Non-pigmented ciliary epithelial cell (primary cell): ENCODE results near the gene DIPK1C.

Experiments used
- DNase-seq: peaks from one replicate; pipeline ENCODE4 v3.0.0-alpha.2; 2010; ENCODE audit warnings: low read depth

DIPK1C gene

DNA sequence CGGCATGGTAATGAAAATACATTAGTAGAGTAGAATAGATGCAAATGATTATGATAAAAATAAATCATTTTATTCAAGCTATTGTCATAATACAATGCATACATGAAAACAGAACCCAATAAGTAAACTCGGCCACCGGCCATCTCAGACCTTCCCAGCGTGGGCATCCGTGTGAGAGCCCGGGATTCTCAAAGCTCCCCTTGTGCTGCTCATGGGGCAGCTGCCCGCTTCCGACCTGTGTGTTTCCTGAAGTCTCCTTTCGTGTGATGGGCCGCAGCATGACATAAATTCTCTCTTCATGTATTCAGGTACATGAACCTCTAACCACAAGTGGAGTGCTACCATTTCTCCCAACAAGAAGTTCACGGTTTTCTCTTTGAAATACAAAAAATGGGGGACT, 25.6 kb upstream of the DIPK1C start:
- DNase-seq = no peak

- no peak for DNase-seq
Measured at GRCh38 chr18:74480149-74480651, 23.1 kb upstream of the DIPK1C start.

- no peak for DNase-seq
Measured at GRCh38 chr18:74479486-74480148, 22.5 kb upstream of the DIPK1C start.

DNA sequence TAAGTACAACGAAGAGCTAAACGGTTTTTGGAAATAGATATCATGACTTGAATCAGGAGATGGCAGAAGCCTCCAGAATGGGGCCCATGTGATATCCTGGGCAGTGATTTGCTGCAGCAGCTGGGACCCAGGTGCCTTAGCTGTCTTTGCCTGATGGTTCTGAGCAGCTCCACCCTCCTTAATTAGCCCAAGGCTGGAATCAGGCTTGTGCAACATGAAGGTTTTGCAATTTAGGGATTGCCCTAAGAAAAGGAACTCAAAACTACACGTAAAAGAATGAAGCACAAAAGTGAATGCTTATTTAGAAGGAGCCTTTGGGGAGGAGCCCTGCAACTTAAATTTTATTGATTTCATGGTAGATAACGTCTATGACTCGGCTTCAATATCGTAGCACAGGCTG, 21.8 kb upstream of the DIPK1C start:
- no peak for DNase-seq

- no peak for DNase-seq
Measured at GRCh38 chr18:74478316-74478715, 21.2 kb upstream of the DIPK1C start.

GRCh38 chr18:74477771-74478170, 20.7 kb upstream of the DIPK1C start:
- DNase-seq = no peak

DNA sequence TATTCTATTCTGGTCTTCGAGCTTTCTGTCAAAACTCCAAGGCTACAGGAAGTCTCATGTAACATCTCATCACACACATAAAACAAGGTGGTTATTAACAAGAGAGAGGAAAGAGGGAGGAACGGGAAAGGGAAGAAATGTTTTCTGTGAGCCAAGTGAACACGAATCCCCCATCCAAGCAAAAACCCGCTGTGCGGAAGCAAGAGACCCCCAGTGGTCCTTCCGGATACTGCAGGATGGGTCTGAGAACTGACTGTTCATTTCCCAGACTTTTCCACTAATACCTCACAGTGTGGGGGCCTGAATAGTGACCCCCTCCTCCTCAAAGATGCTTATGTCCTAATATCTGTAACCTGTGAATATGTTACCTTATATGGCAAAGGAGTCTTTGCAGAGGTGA, 19.0 kb upstream of the DIPK1C start:
- DNase-seq = no peak

DNA sequence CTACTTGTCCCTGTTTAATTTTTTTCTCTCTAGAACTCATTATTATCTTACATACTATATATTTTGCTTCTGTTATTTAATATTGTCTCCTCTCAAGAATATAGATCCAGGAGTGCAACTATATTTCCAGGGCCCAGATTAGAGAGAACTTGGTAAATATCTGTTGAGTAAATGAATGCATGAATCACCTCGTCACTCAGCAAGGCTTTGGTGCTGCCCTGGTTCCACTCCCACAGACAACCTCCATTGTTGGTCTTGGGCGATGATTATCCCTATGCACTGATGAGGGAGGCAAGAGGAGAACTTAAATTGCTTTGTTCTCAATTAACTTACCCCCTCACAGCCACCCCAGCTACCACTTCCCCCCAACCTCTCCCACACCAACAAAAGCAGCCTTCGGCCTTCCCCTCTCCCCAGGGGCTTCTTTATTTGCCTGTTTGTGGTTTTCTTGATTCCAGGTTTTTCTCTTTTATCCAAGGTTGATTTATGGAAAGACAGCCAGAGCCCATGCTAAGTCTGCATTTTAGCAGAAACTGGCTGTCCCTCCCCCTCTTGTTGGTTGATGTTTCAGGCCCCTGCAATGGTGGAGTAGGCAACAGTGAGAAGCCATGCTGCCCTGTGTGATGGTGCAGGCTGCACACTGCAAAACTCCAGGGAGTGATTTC, 17.0 kb upstream of the DIPK1C start:
- no peak for DNase-seq

GRCh38 chr18:74472312-74472711, 15.2 kb upstream of the DIPK1C start:
- DNase-seq = no peak

DNA sequence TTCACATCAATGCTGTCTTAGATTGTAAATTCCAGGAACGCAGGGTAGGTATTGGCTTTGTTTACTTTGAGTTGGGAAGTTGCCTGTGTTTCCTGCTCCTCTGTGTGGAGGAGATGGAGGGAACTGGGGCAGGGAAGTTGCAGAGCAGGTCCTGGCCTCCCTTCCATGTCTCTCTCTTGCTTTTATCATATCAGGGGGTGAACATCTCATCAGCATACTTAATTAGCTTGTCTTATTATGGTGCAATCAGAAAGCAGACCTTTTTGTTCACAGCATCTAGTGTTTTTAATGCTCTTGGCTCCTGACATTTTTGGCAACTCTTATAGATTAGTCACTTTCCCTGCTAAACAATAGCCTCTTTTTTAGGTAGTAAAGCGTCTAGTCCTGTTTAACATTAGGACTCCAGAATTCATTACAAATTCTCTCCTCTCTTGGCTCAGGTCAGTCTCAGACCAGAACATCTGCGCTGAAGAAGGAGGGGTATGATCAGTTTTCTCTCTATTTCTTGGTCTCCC, 11.5 kb upstream of the DIPK1C start:
- no peak for DNase-seq

DNA sequence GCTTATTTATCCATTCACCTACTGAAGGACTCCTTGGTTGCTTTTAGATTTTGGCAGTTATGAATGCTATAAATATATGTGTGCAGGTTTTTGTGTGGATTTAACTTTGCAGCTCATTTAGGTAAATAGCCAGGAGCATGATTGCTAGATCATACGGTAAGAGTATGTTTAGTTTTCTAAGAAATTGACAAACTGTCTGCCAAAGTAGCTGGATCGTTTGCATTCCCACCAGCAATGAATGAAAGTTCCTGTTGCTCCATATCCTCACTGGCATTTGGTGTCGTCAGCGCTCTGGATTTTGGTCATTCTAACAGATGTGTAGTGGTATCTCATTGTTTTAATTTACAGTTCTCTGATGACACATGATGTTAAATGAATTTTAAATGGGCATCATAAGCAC, 8.7 kb upstream of the DIPK1C start:
- DNase-seq = no peak

DNA sequence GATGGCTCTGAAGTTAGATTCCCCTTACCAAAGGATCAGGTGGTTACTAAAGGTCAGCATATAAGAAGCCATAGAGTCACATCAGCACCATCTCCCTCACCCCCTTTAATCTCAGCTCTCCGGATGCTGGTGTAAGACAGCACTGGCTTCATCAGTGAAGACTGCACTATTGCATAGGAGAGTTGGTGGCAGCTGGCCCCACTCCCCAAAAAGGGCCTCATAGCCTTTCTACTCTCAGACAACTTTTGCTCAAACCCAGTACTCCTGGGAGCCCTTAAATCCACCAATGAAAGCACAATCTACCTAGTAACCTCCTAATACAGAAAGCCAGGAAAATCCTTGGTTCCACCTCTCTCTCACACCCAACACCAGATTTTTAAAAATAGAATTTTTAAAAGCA, 6.9 kb upstream of the DIPK1C start:
- no peak for DNase-seq

GRCh38 chr18:74463254-74463653, 6.1 kb upstream of the DIPK1C start:
- no peak for DNase-seq

GRCh38 chr18:74460825-74461224, 3.7 kb upstream of the DIPK1C start:
- no peak for DNase-seq

GRCh38 chr18:74459889-74460288, 2.8 kb upstream of the DIPK1C start:
- DNase-seq = no peak

GRCh38 chr18:74457725-74458421, 765 bp upstream of the DIPK1C start:
- DNase-seq = no peak

DNA sequence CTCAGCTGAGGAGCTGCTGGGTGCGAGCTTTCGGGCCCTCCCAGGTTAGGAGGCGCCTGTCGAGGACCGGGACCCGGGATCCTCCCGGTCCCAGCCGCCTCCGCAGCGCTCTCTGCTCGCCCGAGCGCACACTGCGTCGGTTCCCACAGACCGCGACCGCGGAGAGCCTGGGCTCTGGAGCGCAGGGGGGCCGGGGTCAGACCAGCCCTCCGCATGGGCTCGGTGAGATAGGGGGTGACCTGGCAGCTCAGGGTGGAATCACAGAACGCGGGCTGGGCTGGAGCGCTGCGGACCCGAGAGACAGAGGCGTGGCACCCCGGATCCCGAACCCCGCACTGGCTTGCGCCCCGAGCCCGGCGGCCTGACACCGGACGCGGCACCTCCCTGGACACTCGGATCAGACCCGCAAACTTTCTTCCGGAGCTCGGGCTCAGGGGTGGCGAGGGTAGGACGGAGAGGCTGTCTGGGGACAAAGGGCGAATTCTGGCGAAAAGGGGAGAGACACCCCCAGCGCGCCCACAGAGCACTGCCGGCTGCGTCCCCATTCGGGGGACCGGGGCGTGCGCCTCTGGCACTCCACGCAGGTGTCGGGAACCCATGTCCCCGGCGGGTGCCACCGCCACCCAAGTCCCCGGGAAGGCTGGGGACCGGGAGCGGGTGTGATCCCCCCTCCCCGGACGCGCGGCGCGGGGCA, 612 bp downstream of the DIPK1C start:
- no peak for DNase-seq

- DNase-seq = no peak
Measured at GRCh38 chr18:74456017-74456348, 1.1 kb downstream of the DIPK1C start.

- no peak for DNase-seq
Measured at GRCh38 chr18:74455386-74455785, 1.7 kb downstream of the DIPK1C start.

- no peak for DNase-seq
Measured at GRCh38 chr18:74454279-74454751, 2.8 kb downstream of the DIPK1C start.

DNA sequence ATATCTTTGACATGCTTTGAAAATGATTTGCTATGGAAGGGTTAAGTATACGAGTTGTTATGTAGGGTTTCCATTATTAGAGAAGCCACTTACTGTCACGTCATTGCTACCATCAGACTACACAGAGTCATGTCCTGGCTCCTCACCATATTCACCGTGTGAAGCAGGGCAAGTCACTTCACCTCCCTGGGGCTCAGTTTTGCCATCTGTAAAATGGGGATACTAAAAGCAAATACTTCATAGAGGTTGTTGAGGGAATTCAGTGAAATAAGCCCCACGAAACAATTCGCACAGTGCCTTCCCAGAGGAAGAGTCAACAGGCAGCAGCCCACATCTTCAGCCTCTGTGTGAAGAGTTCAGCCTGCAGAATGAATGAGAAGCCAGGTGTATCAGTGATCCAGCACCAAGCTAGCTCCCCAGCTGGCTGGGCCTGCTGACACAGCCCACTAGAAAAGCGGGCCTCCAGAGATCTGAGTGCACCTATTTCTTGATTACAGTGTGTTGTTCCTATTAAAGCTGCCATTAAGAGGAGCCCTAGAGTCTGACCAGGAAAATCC, 3.4 kb downstream of the DIPK1C start:
- DNase-seq = no peak

DNA sequence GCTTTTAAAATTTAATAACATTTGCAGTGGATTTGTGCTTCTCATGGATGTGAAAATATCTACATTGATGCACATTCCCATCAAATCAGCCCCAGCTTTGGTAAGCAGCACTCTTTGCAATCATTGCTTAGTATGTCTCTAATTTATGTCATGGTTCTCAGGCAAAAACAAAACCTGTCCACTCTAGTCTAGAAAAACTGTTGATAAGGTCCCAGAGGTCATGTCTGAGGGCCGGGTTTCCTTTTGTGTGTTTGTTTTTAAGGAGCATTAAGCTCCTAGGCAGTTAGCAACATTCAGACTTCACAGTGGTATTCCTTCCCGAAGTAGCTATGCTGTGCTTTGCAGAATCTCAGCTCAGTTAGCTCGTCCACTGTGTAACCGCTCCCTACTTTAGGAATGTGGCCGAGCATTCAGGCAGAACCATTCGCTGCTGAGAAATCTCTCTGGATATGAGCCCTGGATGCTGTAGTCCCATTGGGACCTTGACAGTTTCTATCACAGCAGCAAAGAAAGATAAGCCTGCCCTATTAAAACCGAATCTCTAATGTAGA, 4.0 kb downstream of the DIPK1C start:
- DNase-seq = no peak
